GM12878 (cell line): Measurements from ENCODE around the gene HIVEP1. TPM values are rescaled to one million over a fixed set of nuclear protein-coding genes. Genes with fewer than 3 reads are reported as not detected.

ENCODE experiments used
- ATAC-seq: fragments of 200-7000 bp; cut with Tn5 transposase; 3 replicates; pipeline ENCODE4 v1.9.1; 2020; ENCODE audit warnings: mild to moderate bottlenecking, moderate library complexity
- BruUV-seq: library from RNA; stranded (reverse); fragments of 400-500 nt; replicated peaks from 2 replicates; lab custom pipeline; 2021; lab: Mats Ljungman, UMichigan
- CTCF ChIA-PET: fragments of 300-600 bp; sonication (Branson Sonifier 250); formaldehyde crosslinking; extraction: SDS; loops from one replicate; lab custom pipeline; 2021; ENCODE audit warnings: inconsistent platforms; lab: Yijun Ruan, JAX
- POLR2A ChIA-PET: fragments of 350-600 bp; formaldehyde crosslinking; extraction: SDS; loops from one replicate; lab custom pipeline; 2021; ENCODE audit warnings: inconsistent platforms; lab: Charles Lee
- RAD21 ChIA-PET: fragments of 300-600 bp; sonication (Branson Sonifier 250); formaldehyde crosslinking; loops from one replicate; lab custom pipeline; 2023; ENCODE audit warnings: antibody characterized with exemption; ENCODE audit not compliant: unreplicated experiment; lab: Charles Lee
- SMC1A ChIA-PET: fragments of 300-600 bp; sonication (Branson Sonifier 250); formaldehyde crosslinking; loops from one replicate; lab custom pipeline; 2023; ENCODE audit not compliant: unreplicated experiment, uncharacterized antibody; lab: Charles Lee
- DNase-seq: peaks from one replicate; pipeline ENCODE4 v3.0.0-alpha.2; 2011; ENCODE audit warnings: low read depth, low spot score
- FAIRE-seq: peaks from 3 replicates; lab custom pipeline; 2011; peaks lifted over from hg19 to GRCh38; lab: Jason Lieb, UNC
- H2AFZ ChIP-seq: 2 replicates; pipeline ENCODE4 v1.6.0; 2011; ENCODE audit warnings: low read depth, low read length, control low read depth; ENCODE audit not compliant: control insufficient read depth
- H3K27ac ChIP-seq: 2 replicates; pipeline ENCODE4 v1.5.1; 2011; ENCODE audit warnings: control low read depth; ENCODE audit not compliant: control insufficient read depth, insufficient read depth
- H3K27me3 ChIP-seq, 2 experiments: replicated peaks in 1 of 2; 2 replicates each; pipeline versions ENCODE4 v1.6.0 to v1.6.1; 2011; ENCODE audit warnings: low read length in 1 of 2; ENCODE audit not compliant: control insufficient read depth in 2 of 2, insufficient read depth in 2 of 2
- H3K36me3 ChIP-seq, 2 experiments: 2 replicates each; pipeline ENCODE4 v1.5.1; 2011; ENCODE audit warnings: low read length in 1 of 2; ENCODE audit not compliant: control insufficient read depth in 2 of 2, insufficient read depth in 2 of 2
- H3K4me1 ChIP-seq: 2 replicates; pipeline ENCODE4 v1.6.1; 2011; ENCODE audit warnings: mild to moderate bottlenecking, low read length, moderate library complexity, mixed read lengths; ENCODE audit not compliant: control insufficient read depth, insufficient read depth
- H3K4me2 ChIP-seq: 2 replicates; pipeline ENCODE4 v1.6.0; 2011; ENCODE audit warnings: control low read depth; ENCODE audit not compliant: control insufficient read depth, insufficient read depth
- H3K4me3 ChIP-seq: fragments of 200-600 bp; sonication (generic); 2 replicates; pipeline ENCODE4 v1.5.1; 2016
- H3K79me2 ChIP-seq: 2 replicates; pipeline ENCODE4 v1.6.0; 2011; ENCODE audit warnings: low read length; ENCODE audit not compliant: control insufficient read depth, insufficient read depth
- H3K9ac ChIP-seq: 2 replicates; pipeline ENCODE4 v1.8.0; 2011; ENCODE audit warnings: low read length, control low read depth, mixed read lengths; ENCODE audit not compliant: control insufficient read depth, insufficient read depth
- H3K9me3 ChIP-seq: replicated peaks from 3 replicates; pipeline ENCODE4 v1.5.1; 2011; ENCODE audit warnings: mild to moderate bottlenecking, low read length; ENCODE audit not compliant: control insufficient read depth, insufficient read depth
- H4K20me1 ChIP-seq: 2 replicates; pipeline ENCODE4 v1.6.0; 2011; ENCODE audit not compliant: control insufficient read depth, insufficient read depth
- CBX5 ChIP-seq: sonication (generic); IDR thresholded peaks from 2 replicates; pipeline ENCODE4 v1.6.1; 2016; ENCODE audit warnings: low read depth, moderate library complexity, mild to moderate bottlenecking, inconsistent platforms
- CEBPB ChIP-seq, 2 experiments: fragments of 150-350 bp in 1 of 2; IDR thresholded peaks; 2 replicates each; pipeline ENCODE4 v1.6.1; 2012 to 2014; ENCODE audit warnings: low read depth in 2 of 2, low read length in 2 of 2, borderline replicate concordance in 1 of 2, inconsistent platforms in 1 of 2
- CREM ChIP-seq: IDR thresholded peaks from 2 replicates; pipeline ENCODE4 v1.6.1; 2014; ENCODE audit warnings: antibody characterized with exemption, low read depth
- GATAD2B ChIP-seq: fragments of 450-650 bp; conservative IDR thresholded peaks from 2 replicates; pipeline ENCODE4 v1.6.1; 2017; ENCODE audit warnings: low read depth, mild to moderate bottlenecking, moderate library complexity
- KLF5 ChIP-seq: fragments of 450-650 bp; IDR thresholded peaks from 2 replicates; pipeline ENCODE4 v1.6.1; 2014; ENCODE audit warnings: mild to moderate bottlenecking; ENCODE audit not compliant: partially characterized antibody
- MEF2B ChIP-seq: fragments of 450-650 bp; IDR thresholded peaks from 2 replicates; pipeline ENCODE4 v1.6.1; 2018; ENCODE audit warnings: mild to moderate bottlenecking, moderate library complexity; ENCODE audit not compliant: partially characterized antibody, poor library complexity, severe bottlenecking
- MTA3 ChIP-seq: IDR thresholded peaks from 2 replicates; pipeline ENCODE4 v1.6.1; 2012; ENCODE audit warnings: low read length, inconsistent platforms, borderline replicate concordance
- POLR2A ChIP-seq: IDR thresholded peaks from 2 replicates; pipeline ENCODE4 v1.6.1; 2011; ENCODE audit warnings: low read depth, mild to moderate bottlenecking, low read length
- POLR2AphosphoS5 ChIP-seq: IDR thresholded peaks from 2 replicates; pipeline ENCODE4 v1.6.1; 2011; ENCODE audit warnings: mild to moderate bottlenecking, low read length, inconsistent platforms
- PRDM15 ChIP-seq: fragments of 450-650 bp; formaldehyde crosslinking; IDR thresholded peaks from 2 replicates; pipeline ENCODE4 v1.4.0; 2020; ENCODE audit warnings: mild to moderate bottlenecking, moderate library complexity
- RBBP5 ChIP-seq: fragments of 200-600 bp; sonication (generic); conservative IDR thresholded peaks from 2 replicates; pipeline ENCODE4 v1.6.1; 2016
- SUPT20H ChIP-seq: IDR thresholded peaks from 2 replicates; pipeline ENCODE4 v1.6.1; 2011; ENCODE audit warnings: low read depth, mild to moderate bottlenecking, low read length, moderate library complexity, borderline replicate concordance; ENCODE audit not compliant: control insufficient read depth
- TCF3 ChIP-seq: IDR thresholded peaks from 2 replicates; pipeline ENCODE4 v1.6.1; 2012; ENCODE audit warnings: low read depth, mild to moderate bottlenecking, low read length, borderline replicate concordance; ENCODE audit not compliant: insufficient read depth
- ZBED1 ChIP-seq: IDR thresholded peaks from 2 replicates; pipeline ENCODE4 v1.6.1; 2016; ENCODE audit warnings: borderline replicate concordance
- ZNF207 ChIP-seq: fragments of 450-650 bp; IDR thresholded peaks from 2 replicates; pipeline ENCODE4 v1.6.1; 2014; ENCODE audit warnings: antibody characterized with exemption, mild to moderate bottlenecking, borderline replicate concordance
- ZZZ3 ChIP-seq: IDR thresholded peaks from 2 replicates; pipeline ENCODE4 v1.6.1; 2011; ENCODE audit warnings: low read depth; ENCODE audit not compliant: control insufficient read depth, insufficient read length
- WGBS: methylation state at CpG from one replicate; pipeline ENCODE4 v1.1.6; 2016; ENCODE audit warnings: low lambda C conversion rate; ENCODE audit not compliant: insufficient replicate concordance, insufficient coverage; ENCODE audit errors: missing lambda C conversion rate; 5-methylcytosine and 5-hydroxymethylcytosine counted together
- in situ Hi-C: fragments of 300-500 bp; cut with MboI; formaldehyde crosslinking; loops from 9 replicates; pipeline ENCODE4 v1.14.3; 2018; ENCODE audit warnings: mixed read lengths
- intact Hi-C: fragments of 100-400 bp; cut with micrococcal nuclease; formaldehyde crosslinking; loops from one replicate; pipeline ENCODE4 v1.14.2; 2022; ENCODE audit not compliant: unreplicated experiment
- polyA plus RNA-seq, 11 experiments: library from polyadenylated mRNA; depleted of rRNA in 4 of 11; unstranded in 6 of 11; stranded (reverse) in 5 of 11; fragments of >200 nt; fragmentation: Nextera tagmentation in 4 of 11; fragmentation: Illumina TruSeq in 1 of 11; extraction: Ambion mirVana in 4 of 11; extraction: Trizol in 1 of 11; gene quantifications; 1 replicate in 1 of 11; 2 replicates in 10 of 11; pipeline versions ENCODE4 v1.2.1 to v1.2.3, GENCODE V29; 2011 to 2016; ENCODE audit warnings: inconsistent platforms in 2 of 11, missing spikeins in 2 of 11, low read depth in 1 of 11
- total RNA-seq, 4 experiments: library from RNA; depleted of rRNA in 3 of 4; stranded (reverse); fragments of >200 nt in 3 of 4; fragmentation: Illumina TruSeq in 1 of 4; extraction: Trizol in 1 of 4; gene quantifications; 2 replicates each; pipeline versions ENCODE4 v1.2.1 to v1.2.3, GENCODE V29; 2013 to 2021
- TF ChIP-seq, protein P1 (sequence below): fragments of 450-650 bp; IDR thresholded peaks from 2 replicates; pipeline ENCODE4 v1.6.1; 2016; ENCODE audit warnings: mild to moderate bottlenecking

Gene HIVEP1
- total and polyA plus RNA-seq, 10 of the 15 experiments (the other 5 are each of a cell fraction or from before 2014, with no cell fraction given): 4.3 to 37.5 (median 21.6) TPM

- H3K27ac ChIP-seq: peak overlapping the region; percentile 96
- peak overlapping the region; percentile 79 for H3K4me2 ChIP-seq
- ChIA-PET SMC1A (interaction anchor here (1.0 to 3.1 kb wide), 22 partner anchors 37 to 308 kb away, joined by 3 to 23 read pairs (median 5); no protein-coding TSS in a partner anchor), RAD21 (interaction anchor here (0.9 to 6.9 kb wide), 21 partner anchors 56 to 361 kb away, joined by 3 to 77 read pairs (median 4); partner anchors contain the start of gene EDN1), POLR2A (interaction anchor here (1.0 to 1.5 kb wide), 8 partner anchors 175 to 354 kb away, joined by 3 to 6 read pairs (median 4); no protein-coding TSS in a partner anchor), CTCF (interaction anchor here (0.7 to 1.1 kb wide), 2 partner anchors 185 to 223 kb away, joined by 3 to 4 read pairs; no protein-coding TSS in a partner anchor)
- peak overlapping the region; percentile 68 for H3K4me3 ChIP-seq
- H3K9ac ChIP-seq: peak overlapping the region; percentile 87
- no peaks in the 10 kb centered on the region for H4K20me1 ChIP-seq
- BruUV-seq: TSS peak; percentile 70
- intact Hi-C loops: no loop called here
- DNase-seq (no peak), ATAC-seq (no peak), FAIRE-seq (no peak)
- H3K4me1 ChIP-seq: peaks cover 6% of the 10 kb centered on the region
- no peaks in the 10 kb centered on the region for H3K27me3 ChIP-seq
- in situ Hi-C loops: loop anchor here (5.0 to 25.0 kb wide), 2 partner anchors 177 to 297 kb away; no protein-coding TSS in a partner anchor
- H3K9me3 ChIP-seq: no peaks in the 10 kb centered on the region; the same call in 2 of the 3 replicates
- peaks cover 39% of the 10 kb centered on the region for H3K79me2 ChIP-seq
- no peak overlapping the region for H2AFZ ChIP-seq
- H3K36me3 ChIP-seq: no peaks in the 10 kb centered on the region
- under 1% methylated on average over 8 of the region's 29 CpGs for WGBS
- TF ChIP-seq CEBPB (IDR thresholded peaks at IDR 0.05; ENCODE audit: borderline replicate concordance in 1 of 2, low read depth in 2 of 2, low read length in 2 of 2): no peak
- TF ChIP-seq POLR2AphosphoS5: peak; percentile 91
- TF ChIP-seq TCF3: no peak
- TF ChIP-seq PRDM15 (CRISPR knock-in tag): no peak
- TF ChIP-seq CREM: no peak
- TF ChIP-seq ZBED1: 0 out of 2 replicates have a peak, but pooled peaks have one; percentile 20
- TF ChIP-seq, protein P1, sequence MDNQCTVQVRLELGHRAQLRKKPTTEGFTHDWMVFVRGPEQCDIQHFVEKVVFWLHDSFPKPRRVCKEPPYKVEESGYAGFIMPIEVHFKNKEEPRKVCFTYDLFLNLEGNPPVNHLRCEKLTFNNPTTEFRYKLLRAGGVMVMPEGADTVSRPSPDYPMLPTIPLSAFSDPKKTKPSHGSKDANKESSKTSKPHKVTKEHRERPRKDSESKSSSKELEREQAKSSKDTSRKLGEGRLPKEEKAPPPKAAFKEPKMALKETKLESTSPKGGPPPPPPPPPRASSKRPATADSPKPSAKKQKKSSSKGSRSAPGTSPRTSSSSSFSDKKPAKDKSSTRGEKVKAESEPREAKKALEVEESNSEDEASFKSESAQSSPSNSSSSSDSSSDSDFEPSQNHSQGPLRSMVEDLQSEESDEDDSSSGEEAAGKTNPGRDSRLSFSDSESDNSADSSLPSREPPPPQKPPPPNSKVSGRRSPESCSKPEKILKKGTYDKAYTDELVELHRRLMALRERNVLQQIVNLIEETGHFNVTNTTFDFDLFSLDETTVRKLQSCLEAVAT: no peak
- TF ChIP-seq MTA3: no peak
- no peak for TF ChIP-seq MEF2B
- no peak for TF ChIP-seq SUPT20H
- no peak for TF ChIP-seq KLF5
- peak; percentile 21 for TF ChIP-seq POLR2A
- TF ChIP-seq ZZZ3: no peak
- TF ChIP-seq CBX5: no peak
- TF ChIP-seq GATAD2B: peak; percentile 57; the same call in 1 of the 2 replicates
- TF ChIP-seq ZNF207: peak; percentile 28; the same call in 1 of the 2 replicates
- TF ChIP-seq RBBP5: no peak
Measured at GRCh38 chr6:12009180-12009685, 2.9 kb upstream of the HIVEP1 start.
